Epithelial cell of esophagus (primary cell): Measurements from ENCODE around the gene ESYT2.

ENCODE experiments used
- DNase-seq: peaks from one replicate; pipeline ENCODE4 v3.0.0; 2010; ENCODE audit warnings: low read depth
- H3K4me3 ChIP-seq: 2 replicates; pipeline ENCODE4 v1.5.1; 2011; ENCODE audit warnings: mild to moderate bottlenecking, low read length, control low read depth
- TF ChIP-seq, protein P1 (sequence below): IDR thresholded peaks from 2 replicates; pipeline ENCODE4 v1.5.1; 2011; ENCODE audit warnings: low read depth, mild to moderate bottlenecking, low read length, control low read depth, inconsistent platforms; ENCODE audit not compliant: insufficient read depth; ENCODE audit errors: missing control alignments

Gene ESYT2

DNA sequence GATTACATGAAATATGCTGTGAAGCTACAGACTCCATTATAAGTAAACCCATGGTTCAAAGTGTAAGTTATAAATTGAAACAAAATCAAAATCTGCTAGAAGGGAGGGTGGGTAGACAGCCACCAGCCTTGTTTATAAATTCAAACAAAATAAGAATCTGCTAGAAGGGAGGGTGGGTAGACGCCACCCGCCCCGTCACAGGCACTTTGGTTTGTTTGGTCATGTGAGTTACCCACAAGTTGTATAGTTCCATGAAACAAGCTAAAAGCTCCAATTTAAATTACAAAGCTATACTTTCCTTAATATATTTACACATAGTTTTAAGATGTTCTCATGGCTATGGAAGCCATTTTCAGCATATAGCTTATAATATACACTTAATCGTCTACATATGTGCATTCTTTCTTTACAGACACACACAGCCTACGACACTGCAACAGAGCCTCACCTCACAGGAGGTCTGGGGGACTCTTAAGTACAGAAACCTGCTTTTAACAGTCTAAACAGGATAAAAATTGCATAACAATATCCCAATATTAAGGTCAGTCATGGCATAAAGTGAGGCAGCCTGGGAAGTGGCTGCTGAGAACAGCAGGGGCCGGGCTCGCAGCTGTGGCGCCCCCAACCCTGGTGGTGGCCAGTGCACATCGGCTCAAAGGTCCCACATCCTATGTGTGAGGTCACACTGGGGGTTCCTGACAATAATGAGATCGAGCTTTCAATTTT, 96.7 kb downstream of the ESYT2 start:
- TF ChIP-seq, protein P1, sequence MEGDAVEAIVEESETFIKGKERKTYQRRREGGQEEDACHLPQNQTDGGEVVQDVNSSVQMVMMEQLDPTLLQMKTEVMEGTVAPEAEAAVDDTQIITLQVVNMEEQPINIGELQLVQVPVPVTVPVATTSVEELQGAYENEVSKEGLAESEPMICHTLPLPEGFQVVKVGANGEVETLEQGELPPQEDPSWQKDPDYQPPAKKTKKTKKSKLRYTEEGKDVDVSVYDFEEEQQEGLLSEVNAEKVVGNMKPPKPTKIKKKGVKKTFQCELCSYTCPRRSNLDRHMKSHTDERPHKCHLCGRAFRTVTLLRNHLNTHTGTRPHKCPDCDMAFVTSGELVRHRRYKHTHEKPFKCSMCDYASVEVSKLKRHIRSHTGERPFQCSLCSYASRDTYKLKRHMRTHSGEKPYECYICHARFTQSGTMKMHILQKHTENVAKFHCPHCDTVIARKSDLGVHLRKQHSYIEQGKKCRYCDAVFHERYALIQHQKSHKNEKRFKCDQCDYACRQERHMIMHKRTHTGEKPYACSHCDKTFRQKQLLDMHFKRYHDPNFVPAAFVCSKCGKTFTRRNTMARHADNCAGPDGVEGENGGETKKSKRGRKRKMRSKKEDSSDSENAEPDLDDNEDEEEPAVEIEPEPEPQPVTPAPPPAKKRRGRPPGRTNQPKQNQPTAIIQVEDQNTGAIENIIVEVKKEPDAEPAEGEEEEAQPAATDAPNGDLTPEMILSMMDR, result no peak
- H3K4me3 ChIP-seq, result no peak overlapping the region
- no peak for DNase-seq

GRCh38 chr7:158731761-158732160, 97.5 kb downstream of the ESYT2 start:
- H3K4me3 ChIP-seq, result no peak overlapping the region
- TF ChIP-seq, protein P1, result no peak
- no peak for DNase-seq

DNA sequence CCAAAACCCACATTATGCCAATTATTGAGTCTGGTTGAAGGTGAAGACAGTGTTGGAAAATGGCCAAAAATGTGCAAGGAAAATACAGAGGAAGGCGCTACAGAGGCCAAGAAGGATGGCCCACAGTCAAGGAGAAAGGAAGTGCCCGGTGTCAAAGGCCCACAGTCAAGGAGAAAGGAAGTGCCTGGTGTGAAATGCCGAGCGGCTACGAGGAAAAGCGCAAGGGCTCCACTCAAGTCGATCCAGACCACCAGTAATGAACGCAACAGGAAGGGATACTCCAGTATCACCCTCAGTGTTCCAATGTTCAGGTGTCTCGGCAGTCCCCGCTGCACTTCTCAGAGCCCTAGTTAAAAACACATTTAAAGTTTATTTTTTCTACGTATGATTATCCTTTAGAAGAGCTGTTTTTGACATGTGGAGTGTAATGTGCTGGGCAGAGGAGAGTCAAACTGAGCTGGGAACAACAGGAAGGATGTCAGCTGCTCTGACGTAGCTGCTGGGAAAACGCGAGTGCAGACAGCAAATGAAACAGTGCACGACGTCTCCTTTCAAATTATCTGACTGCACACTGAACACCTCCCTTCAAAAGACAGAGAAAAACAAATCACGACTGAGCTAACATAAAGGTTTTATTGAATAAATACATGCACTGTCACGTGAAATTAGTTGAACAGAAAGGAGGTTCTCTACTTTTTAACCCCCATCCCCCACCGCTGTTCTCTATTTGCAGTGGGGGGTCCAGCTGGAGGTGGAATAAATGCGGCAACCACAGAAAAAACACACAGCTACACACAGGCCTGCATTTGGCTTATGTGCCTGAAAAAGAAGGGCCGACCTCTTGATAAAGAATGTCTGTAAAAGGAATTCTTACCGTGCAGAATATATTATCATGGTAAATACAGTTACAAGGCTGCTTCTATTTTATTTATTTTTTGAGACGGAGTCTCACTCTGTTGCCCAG, 98.6 kb downstream of the ESYT2 start:
- DNase-seq, result no peak

GRCh38 chr7:158729646-158730382, 99.5 kb downstream of the ESYT2 start:
- no peak overlapping the region for H3K4me3 ChIP-seq
- DNase-seq, result no peak
- TF ChIP-seq, protein P1, result no peak

More for the DNA sequence above, 98.6 kb downstream of the ESYT2 start:
- no peak overlapping the region for H3K4me3 ChIP-seq
- TF ChIP-seq, protein P1, result no peak

DNA sequence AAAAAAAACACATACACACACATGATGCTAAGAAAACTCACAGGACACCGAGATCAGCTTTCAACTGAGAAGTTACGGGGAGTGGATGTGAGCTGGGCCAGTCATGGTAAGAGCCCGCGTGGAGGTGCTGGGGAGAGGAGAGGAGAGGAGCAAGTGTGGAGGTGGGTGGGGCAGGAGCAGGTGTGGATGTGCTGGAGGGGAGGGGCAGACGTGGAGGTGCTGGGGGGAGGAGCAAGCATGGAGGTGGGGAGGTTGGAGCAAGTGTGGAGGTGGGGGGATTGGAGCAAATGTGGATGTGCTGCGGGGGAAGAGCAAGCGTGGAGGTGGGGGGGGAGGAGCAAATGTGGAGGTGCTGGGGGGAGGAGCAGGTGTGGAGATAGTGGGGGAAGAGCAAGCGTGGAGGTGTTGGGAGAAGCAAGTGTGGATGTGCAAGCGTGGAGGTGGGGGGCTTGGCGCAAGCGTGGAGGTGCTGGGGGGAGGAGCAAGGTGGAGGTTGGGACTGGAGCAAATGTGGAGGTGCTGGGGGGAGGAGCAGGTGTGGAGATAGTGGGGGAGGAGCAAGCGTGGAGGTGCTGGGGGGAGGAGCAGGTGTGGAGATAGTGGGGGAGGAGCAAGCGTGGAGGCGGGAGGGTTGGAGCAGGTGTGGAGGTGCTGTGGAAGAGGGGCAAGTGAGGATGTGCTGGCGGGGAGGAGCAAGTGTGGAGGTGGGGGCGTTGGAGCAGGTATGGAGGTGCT, 100.2 kb downstream of the ESYT2 start:
- no peak overlapping the region for H3K4me3 ChIP-seq
- DNase-seq, result no peak
- TF ChIP-seq, protein P1, result no peak

GRCh38 chr7:158727690-158728089, 101.6 kb downstream of the ESYT2 start:
- DNase-seq, result no peak
- TF ChIP-seq, protein P1, result no peak
- no peak overlapping the region for H3K4me3 ChIP-seq
